Colonic mucosa (tissue), 4 donors: ENCODE measurements around the gene AUP1. TPM values are rescaled to one million over a fixed set of nuclear protein-coding genes. Genes with fewer than 3 reads are reported as not detected.
"Not testable (repeated sequence)": the region's sequence is repeated elsewhere in the genome, so short reads cannot be mapped to it uniquely, and the experiment has no call there.

ENCODE experiments used
- DNase-seq: peaks from one replicate; pipeline ENCODE4 v3.0.0-alpha.2; 2020
- H3K27ac ChIP-seq: fragments of 200-600 bp; one replicate; pipeline ENCODE4 v1.8.0; 2021
- H3K27me3 ChIP-seq: fragments of 200-600 bp; one replicate; pipeline ENCODE4 v1.8.0; 2021
- H3K36me3 ChIP-seq: fragments of 200-600 bp; one replicate; pipeline ENCODE4 v1.8.0; 2021
- H3K4me1 ChIP-seq: fragments of 200-600 bp; one replicate; pipeline ENCODE4 v1.8.0; 2021; ENCODE audit warnings: mild to moderate bottlenecking
- H3K4me3 ChIP-seq: fragments of 200-600 bp; one replicate; pipeline ENCODE4 v1.8.0; 2021
- H3K9ac ChIP-seq, 2 donors: one replicate each; pipeline ENCODE4 v1.7.0; 2013; ENCODE audit warnings: control low read depth in 2 of 2, low read depth in 2 of 2, low read length in 2 of 2
- H3K9me3 ChIP-seq: fragments of 200-600 bp; one replicate; pipeline ENCODE4 v1.8.0; 2021
- intact Hi-C: fragments of 100-400 bp; cut with DNase I; formaldehyde crosslinking; loops from one replicate; pipeline ENCODE4 v1.14.1; 2022
- total RNA-seq, 2 donors: library from RNA; stranded (reverse); fragmentation: NEBNext Ultra II Directional in 1 of 2; extraction: Animal tissue kit (Norgen Biotek cat#: 25700) in 1 of 2; gene quantifications; one replicate each; pipeline ENCODE4 v1.2.1, GENCODE V29; 2021
- TF ChIP-seq, protein P1 (sequence below): fragments of 200-600 bp; IDR thresholded peaks from one replicate; pipeline ENCODE4 v1.8.0; 2022; ENCODE audit warnings: antibody characterized with exemption, mild to moderate bottlenecking
- donor health status: healthy.
- donor health status: DM: no; HTN: no; CAD: no.
- donor health status: DM: no; HTN: no; CAD: no.

Gene AUP1
- total RNA-seq, 2 donors from 2014 or later, result 107 to 212 TPM

DNA sequence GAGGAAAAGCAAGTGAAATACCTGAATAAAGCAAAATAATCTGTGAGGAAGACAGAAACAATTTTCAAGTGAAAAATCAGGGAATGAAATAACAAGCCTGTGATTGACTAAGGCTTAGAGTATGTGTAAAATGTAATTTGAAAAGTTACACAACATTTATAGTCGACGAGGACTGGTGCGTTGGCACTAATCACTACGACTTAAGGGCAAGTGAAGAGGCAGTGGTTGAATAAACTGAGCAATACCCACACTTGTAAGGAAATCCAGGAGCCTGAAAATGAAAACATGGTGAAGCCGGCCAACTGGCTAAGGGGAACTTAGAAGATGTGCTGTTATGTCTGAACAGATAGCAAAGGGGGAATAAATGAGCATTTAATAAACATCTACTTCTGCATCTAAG is 38.4 kb upstream of the AUP1 start:
- Histone ChIP-seq H3K27ac (no peak overlapping the region), H3K4me3 (no peak overlapping the region), H3K9ac (no peak overlapping the region), H3K27me3 (no peaks in the 10 kb centered on the region), H3K36me3 (no peaks in the 10 kb centered on the region), H3K4me1 (no peaks in the 10 kb centered on the region), H3K9me3 (no peaks in the 10 kb centered on the region)
- intact Hi-C loops, result no loop called here
- DNase-seq, result no peak
- TF ChIP-seq, protein P1, sequence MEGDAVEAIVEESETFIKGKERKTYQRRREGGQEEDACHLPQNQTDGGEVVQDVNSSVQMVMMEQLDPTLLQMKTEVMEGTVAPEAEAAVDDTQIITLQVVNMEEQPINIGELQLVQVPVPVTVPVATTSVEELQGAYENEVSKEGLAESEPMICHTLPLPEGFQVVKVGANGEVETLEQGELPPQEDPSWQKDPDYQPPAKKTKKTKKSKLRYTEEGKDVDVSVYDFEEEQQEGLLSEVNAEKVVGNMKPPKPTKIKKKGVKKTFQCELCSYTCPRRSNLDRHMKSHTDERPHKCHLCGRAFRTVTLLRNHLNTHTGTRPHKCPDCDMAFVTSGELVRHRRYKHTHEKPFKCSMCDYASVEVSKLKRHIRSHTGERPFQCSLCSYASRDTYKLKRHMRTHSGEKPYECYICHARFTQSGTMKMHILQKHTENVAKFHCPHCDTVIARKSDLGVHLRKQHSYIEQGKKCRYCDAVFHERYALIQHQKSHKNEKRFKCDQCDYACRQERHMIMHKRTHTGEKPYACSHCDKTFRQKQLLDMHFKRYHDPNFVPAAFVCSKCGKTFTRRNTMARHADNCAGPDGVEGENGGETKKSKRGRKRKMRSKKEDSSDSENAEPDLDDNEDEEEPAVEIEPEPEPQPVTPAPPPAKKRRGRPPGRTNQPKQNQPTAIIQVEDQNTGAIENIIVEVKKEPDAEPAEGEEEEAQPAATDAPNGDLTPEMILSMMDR, result no peak

DNA sequence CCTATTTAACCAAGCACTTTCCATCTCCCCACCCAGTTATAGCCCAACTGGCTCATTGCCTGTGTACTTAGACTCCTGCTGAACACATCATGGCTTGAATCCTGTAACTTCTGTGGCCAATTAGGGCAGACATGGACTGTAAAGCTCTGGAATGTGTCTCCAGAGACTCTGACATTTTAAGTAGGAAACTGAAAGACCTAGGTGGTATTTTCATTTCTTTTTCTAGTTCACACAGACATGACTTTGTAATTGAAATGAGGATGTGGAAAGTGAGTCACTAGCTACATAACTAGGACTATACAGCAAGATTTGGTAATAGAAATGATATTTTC is 37.2 kb upstream of the AUP1 start:
- Histone ChIP-seq H3K9ac (no peak overlapping the region), H3K27me3 (no peaks in the 10 kb centered on the region), H3K9me3 (no peaks in the 10 kb centered on the region), H3K27ac (no peak overlapping the region), H3K4me1 (no peaks in the 10 kb centered on the region), H3K36me3 (no peaks in the 10 kb centered on the region), H3K4me3 (no peak overlapping the region)
- intact Hi-C loops, result no loop called here
- TF ChIP-seq, protein P1, result no peak
- no peak for DNase-seq

DNA sequence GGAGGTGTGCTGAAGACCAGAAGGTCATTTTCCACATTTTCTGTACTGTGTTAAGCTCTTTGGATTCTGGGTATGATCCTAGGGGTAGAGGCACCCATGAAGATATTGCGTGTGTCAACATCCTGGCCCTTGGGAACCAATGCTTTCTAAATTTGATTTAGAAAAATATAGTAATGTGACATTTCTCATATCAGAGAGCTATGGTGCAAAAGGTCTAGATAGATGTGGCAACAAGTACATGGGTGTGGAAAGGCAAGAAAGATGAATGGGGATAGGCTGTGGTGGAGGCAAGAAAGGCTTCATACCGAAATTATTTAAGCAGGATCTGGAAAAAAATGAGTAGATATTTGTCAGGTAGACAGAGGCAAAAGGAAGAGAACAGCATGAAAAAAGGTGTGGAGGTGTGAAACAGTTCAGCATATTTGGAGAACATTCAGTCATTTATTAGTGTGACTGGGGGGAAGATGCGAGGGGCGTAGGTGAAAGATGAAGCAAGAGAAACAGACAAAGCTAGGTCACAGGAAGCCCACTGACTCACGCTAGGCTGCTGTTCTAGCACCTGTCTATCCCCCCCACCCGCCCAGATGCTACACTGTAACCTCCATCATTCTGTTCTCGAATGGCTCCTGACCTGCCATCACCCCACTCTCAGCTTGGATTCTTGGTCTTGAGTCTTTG is 36.7 kb upstream of the AUP1 start:
- H3K4me3 ChIP-seq, result no peak overlapping the region
- no peaks in the 10 kb centered on the region for H3K4me1 ChIP-seq
- H3K36me3 ChIP-seq, result no peaks in the 10 kb centered on the region
- no peak for DNase-seq
- H3K9ac ChIP-seq, result no peak overlapping the region
- intact Hi-C loops, result no loop called here
- TF ChIP-seq, protein P1, result no peak
- H3K27me3 ChIP-seq, result no peaks in the 10 kb centered on the region
- H3K27ac ChIP-seq, result no peak overlapping the region
- H3K9me3 ChIP-seq, result no peaks in the 10 kb centered on the region

DNA sequence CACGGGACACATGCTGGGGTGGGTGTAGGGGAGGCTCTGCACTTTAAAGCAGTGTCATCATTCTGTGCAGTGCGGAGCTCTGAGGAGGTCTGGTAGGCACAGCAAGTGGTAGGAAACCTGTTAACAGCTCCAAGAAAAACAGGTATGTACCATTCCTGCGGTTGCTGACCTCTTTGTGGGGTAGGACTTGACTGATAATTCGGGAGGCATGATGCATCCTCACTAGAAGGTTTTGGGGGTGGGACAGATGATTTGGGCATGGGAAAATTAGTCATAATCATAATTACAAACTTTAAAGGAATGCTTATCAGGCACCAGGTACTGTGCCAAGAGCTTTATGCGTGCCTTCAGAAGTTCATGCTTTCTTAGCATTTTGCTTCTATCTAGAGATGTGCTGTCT is 34.7 kb upstream of the AUP1 start:
- Histone ChIP-seq H3K9me3 (no peaks in the 10 kb centered on the region), H3K36me3 (no peaks in the 10 kb centered on the region), H3K4me1 (no peaks in the 10 kb centered on the region), H3K9ac (no peak overlapping the region), H3K27ac (no peak overlapping the region), H3K27me3 (no peaks in the 10 kb centered on the region), H3K4me3 (no peak overlapping the region)
- intact Hi-C loops, result no loop called here
- DNase-seq, result no peak
- TF ChIP-seq, protein P1, result no peak

DNA sequence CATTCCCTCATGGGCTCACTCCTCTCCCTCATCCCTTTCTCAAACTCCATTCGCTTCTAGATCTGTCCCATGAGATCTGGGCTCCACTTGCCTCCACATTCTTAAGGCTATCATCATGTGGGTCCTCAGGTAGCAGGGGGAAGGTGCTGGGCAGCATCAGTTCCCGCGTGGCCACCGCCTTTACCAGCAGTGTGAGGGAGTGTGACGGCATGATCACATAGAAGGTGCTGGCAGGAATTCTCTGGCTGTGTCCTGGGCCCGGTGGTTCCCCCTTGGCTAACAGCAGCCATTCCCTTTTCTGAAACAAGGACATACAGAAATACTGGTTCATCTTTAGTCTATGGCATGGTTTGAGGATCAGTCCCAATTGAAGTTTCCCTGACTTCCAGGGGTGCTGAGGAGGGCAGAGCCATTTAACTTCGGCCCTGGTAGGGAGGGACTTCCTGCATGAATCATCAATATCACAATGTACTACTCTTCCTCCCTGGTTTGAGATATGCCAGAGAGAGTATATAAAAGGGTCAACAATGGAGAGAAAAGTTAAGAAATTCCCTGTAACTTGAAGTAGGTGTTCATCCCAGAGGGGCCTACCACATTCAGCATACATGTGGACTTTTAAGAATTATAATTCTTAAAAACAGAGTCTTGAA is 32.7 kb upstream of the AUP1 start:
- H3K9ac ChIP-seq, result no peak overlapping the region
- no peak overlapping the region for H3K27ac ChIP-seq
- H3K9me3 ChIP-seq, result no peaks in the 10 kb centered on the region
- intact Hi-C loops, result no loop called here
- no peaks in the 10 kb centered on the region for H3K4me1 ChIP-seq
- TF ChIP-seq, protein P1, result no peak
- H3K36me3 ChIP-seq, result no peaks in the 10 kb centered on the region
- no peak for DNase-seq
- H3K27me3 ChIP-seq, result no peaks in the 10 kb centered on the region
- no peak overlapping the region for H3K4me3 ChIP-seq

DNA sequence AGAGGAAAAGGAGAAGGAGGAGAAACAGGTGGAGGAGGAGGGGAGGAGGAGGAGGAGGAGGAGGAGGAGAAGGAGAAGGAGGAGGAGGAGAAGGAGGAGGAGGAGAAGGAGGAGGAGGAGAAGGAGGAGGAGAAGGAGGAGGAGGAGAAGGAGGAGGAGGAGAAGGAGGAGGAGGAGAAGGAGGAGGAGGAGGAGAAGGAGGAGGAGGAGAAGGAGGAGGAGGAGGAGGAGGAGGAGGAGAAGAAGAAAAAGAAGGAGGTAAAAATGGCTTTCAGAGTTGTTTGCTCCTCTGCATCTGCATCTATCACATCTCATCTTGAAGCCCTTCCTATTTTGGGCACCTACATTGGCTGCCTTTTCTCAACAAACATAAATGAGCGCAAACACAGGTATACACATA is 31.5 kb upstream of the AUP1 start:
- DNase-seq, H3K27ac ChIP-seq, H3K36me3 ChIP-seq, H3K9me3 ChIP-seq, intact Hi-C loops, H3K4me1 ChIP-seq, H3K27me3 ChIP-seq, H3K4me3 ChIP-seq, H3K9ac ChIP-seq: not testable (repeated sequence)
